HFFc6 (cell line): ENCODE results near the gene CLOCK. TPM values are rescaled to one million over a fixed set of nuclear protein-coding genes. Genes with fewer than 3 reads are reported as not detected.
A peak's percentile ranks its signal among the peaks of the same experiment; 100 is the strongest.

Experiments
- DNase-seq: peaks from one replicate; pipeline ENCODE4 v3.0.0-alpha.2; 2018
- H3K27ac Mint-ChIP-seq: 2 replicates; pipeline ENCODE4 v1.8.0; 2020; ENCODE audit warnings: mild to moderate bottlenecking, mixed read lengths
- H3K27me3 Mint-ChIP-seq: 2 replicates; pipeline ENCODE4 v1.8.0; 2021; ENCODE audit warnings: mild to moderate bottlenecking, moderate library complexity, mixed read lengths; ENCODE audit not compliant: insufficient read depth
- H3K36me3 Mint-ChIP-seq: 2 replicates; pipeline ENCODE4 v1.8.0; 2021; ENCODE audit warnings: low read depth, mixed read lengths
- H3K4me1 Mint-ChIP-seq: 2 replicates; pipeline ENCODE4 v1.8.0; 2020; ENCODE audit warnings: low read depth, mixed read lengths
- H3K4me3 Mint-ChIP-seq: 2 replicates; pipeline ENCODE4 v1.8.0; 2020; ENCODE audit warnings: mild to moderate bottlenecking, moderate library complexity, mixed read lengths
- H3K9me3 Mint-ChIP-seq: 2 replicates; pipeline ENCODE4 v1.8.0; 2020; ENCODE audit warnings: mild to moderate bottlenecking, mixed read lengths
- CTCF ChIP-seq: fragments of 200-600 bp; sonication (generic); IDR thresholded peaks from 2 replicates; pipeline ENCODE4 v1.5.0; 2021; ENCODE audit warnings: antibody characterized with exemption, mild to moderate bottlenecking
- total RNA-seq, 6 experiments: library from RNA; stranded (reverse); fragmentation: NEBNext Ultra II Directional; extraction: Animal tissue kit (Norgen Biotek cat#: 25700); gene quantifications; 2 replicates in 1 of 6; 3 replicates in 5 of 6; pipeline ENCODE4 v1.2.3, GENCODE V29; 2021

Gene CLOCK
- total RNA-seq, 6 experiments from 2014 or later, result 33.8 to 41.6 (median 37.1) TPM

GRCh38 chr4:55499495-55499894 lies 47.2 kb downstream of the CLOCK start:
- peaks cover 27% of the 10 kb centered on the region for H3K36me3 Mint-ChIP-seq
- DNase-seq, result no peak
- no peak overlapping the region for H3K4me3 Mint-ChIP-seq
- H3K4me1 Mint-ChIP-seq, result peaks cover 24% of the 10 kb centered on the region
- peaks cover 2% of the 10 kb centered on the region; the same call in 1 of the 2 replicates for H3K27me3 Mint-ChIP-seq
- no peak for TF ChIP-seq CTCF
- no peaks in the 10 kb centered on the region for H3K9me3 Mint-ChIP-seq
- H3K27ac Mint-ChIP-seq, result no peak overlapping the region

- no peak for TF ChIP-seq CTCF
- Mint-ChIP-seq H3K27ac (no peak overlapping the region), H3K4me1 (peaks cover 22% of the 10 kb centered on the region), H3K4me3 (no peak overlapping the region), H3K27me3 (peaks cover 2% of the 10 kb centered on the region; the same call in 1 of the 2 replicates), H3K36me3 (peaks cover 31% of the 10 kb centered on the region), H3K9me3 (no peaks in the 10 kb centered on the region)
- DNase-seq, result no peak
These were observed 48.7 kb downstream of the CLOCK start for GRCh38 chr4:55498051-55498450.

GRCh38 chr4:55491486-55491885 lies 55.2 kb downstream of the CLOCK start:
- TF ChIP-seq CTCF, result no peak
- no peaks in the 10 kb centered on the region for H3K9me3 Mint-ChIP-seq
- peaks cover 16% of the 10 kb centered on the region for H3K36me3 Mint-ChIP-seq
- no peaks in the 10 kb centered on the region for H3K27me3 Mint-ChIP-seq
- H3K4me3 Mint-ChIP-seq, result no peak overlapping the region
- peak; percentile 22 for DNase-seq
- H3K4me1 Mint-ChIP-seq, result peaks cover 23% of the 10 kb centered on the region
- peak overlapping the region; percentile 8; the same call in 1 of the 2 replicates for H3K27ac Mint-ChIP-seq

- no peak for TF ChIP-seq CTCF
- DNase-seq, result no peak
- Mint-ChIP-seq H3K4me1 (peaks cover 17% of the 10 kb centered on the region), H3K27me3 (no peaks in the 10 kb centered on the region; the same call in 1 of the 2 replicates), H3K4me3 (no peak overlapping the region), H3K9me3 (no peaks in the 10 kb centered on the region), H3K36me3 (peaks cover 5% of the 10 kb centered on the region), H3K27ac (no peak overlapping the region)
These were observed 58.0 kb downstream of the CLOCK start for GRCh38 chr4:55488716-55489115.

- Mint-ChIP-seq H3K4me3 (no peak overlapping the region), H3K9me3 (no peaks in the 10 kb centered on the region), H3K36me3 (peaks cover 5% of the 10 kb centered on the region; the same call in 1 of the 2 replicates), H3K4me1 (peaks cover 4% of the 10 kb centered on the region), H3K27ac (no peak overlapping the region), H3K27me3 (no peaks in the 10 kb centered on the region; the same call in 1 of the 2 replicates)
- no peak for DNase-seq
- TF ChIP-seq CTCF, result no peak
These were observed 60.9 kb downstream of the CLOCK start for GRCh38 chr4:55485821-55486220.

GRCh38 chr4:55483315-55483714 lies 63.4 kb downstream of the CLOCK start:
- peaks cover 5% of the 10 kb centered on the region; the same call in 1 of the 2 replicates for H3K36me3 Mint-ChIP-seq
- peaks cover 13% of the 10 kb centered on the region for H3K4me1 Mint-ChIP-seq
- no peak overlapping the region for H3K4me3 Mint-ChIP-seq
- H3K9me3 Mint-ChIP-seq, result no peaks in the 10 kb centered on the region
- H3K27me3 Mint-ChIP-seq, result no peaks in the 10 kb centered on the region; the same call in 1 of the 2 replicates
- no peak overlapping the region for H3K27ac Mint-ChIP-seq
- DNase-seq, result no peak
- TF ChIP-seq CTCF, result no peak
